Hepatocyte (in vitro differentiated cells): Measurements from ENCODE around the gene DXO.

Source experiments
- CTCF ChIP-seq: fragments of 200-600 bp; sonication (generic); IDR thresholded peaks from 2 replicates; pipeline ENCODE4 v1.5.1; 2016; ENCODE audit warnings: antibody characterized with exemption, mild to moderate bottlenecking; ENCODE audit not compliant: poor library complexity
- EZH2 ChIP-seq: fragments of 200-600 bp; sonication (generic); IDR thresholded peaks from 2 replicates; pipeline ENCODE4 v1.6.1; 2016; ENCODE audit warnings: antibody characterized with exemption, mild to moderate bottlenecking, borderline replicate concordance
- EZH2phosphoT487 ChIP-seq: fragments of 200-600 bp; sonication (generic); IDR thresholded peaks from one replicate; pipeline ENCODE4 v1.6.1; 2018; ENCODE audit warnings: antibody characterized with exemption, mild to moderate bottlenecking, low read depth, moderate library complexity; ENCODE audit not compliant: unreplicated experiment, severe bottlenecking

- TF ChIP-seq CTCF (no peak), EZH2phosphoT487 (no peak), EZH2 (no peak)
Measured at GRCh38 chr6:31945154-31945506, 26.8 kb downstream of the DXO start.
